ENCODE results near the gene MINDY4.
"Not testable (repeated sequence)": the region's sequence is repeated elsewhere in the genome, so short reads cannot be mapped to it uniquely, and the experiment has no call there.

Gene MINDY4

GRCh38 chr7:30828591-30828990 is 57.4 kb downstream of the MINDY4 start:
- no peak overlapping the region for H2AFZ ChIP-seq (ENCODE audit: low read depth, low read length)
- H3K4me1 ChIP-seq (ENCODE audit: insufficient read depth, low read length) = no peaks in the 10 kb centered on the region
- H3K4me3 ChIP-seq (ENCODE audit: low read length) = no peak overlapping the region
- H3K36me3 ChIP-seq (ENCODE audit: insufficient read depth, low read length) = no peaks in the 10 kb centered on the region
- H3K27me3 ChIP-seq (ENCODE audit: insufficient read depth, low read length) = no peaks in the 10 kb centered on the region
- H3K9me3 ChIP-seq (ENCODE audit: low read length) = no peaks in the 10 kb centered on the region

GRCh38 chr7:30829471-30829870 is 58.3 kb downstream of the MINDY4 start:
- H3K36me3 ChIP-seq (ENCODE audit: insufficient read depth, low read length) = no peaks in the 10 kb centered on the region

GRCh38 chr7:30831227-30831626 is 60.0 kb downstream of the MINDY4 start:
- no peaks in the 10 kb centered on the region for H3K4me1 ChIP-seq (ENCODE audit: insufficient read depth, low read length)
- no peaks in the 10 kb centered on the region for H3K36me3 ChIP-seq (ENCODE audit: insufficient read depth, low read length)
- no peaks in the 10 kb centered on the region for H3K27me3 ChIP-seq (ENCODE audit: insufficient read depth, low read length)
- no peak overlapping the region for H2AFZ ChIP-seq (ENCODE audit: low read depth, low read length)
- H3K4me3 ChIP-seq (ENCODE audit: low read length) = no peak overlapping the region
- peaks cover 3% of the 10 kb centered on the region for H3K9me3 ChIP-seq (ENCODE audit: low read length)

More at GRCh38 chr7:30829471-30829870, 58.3 kb downstream of the MINDY4 start:
- Histone ChIP-seq H3K9me3 (ENCODE audit: low read length) (peaks cover 3% of the 10 kb centered on the region), H3K4me1 (ENCODE audit: insufficient read depth, low read length) (no peaks in the 10 kb centered on the region), H2AFZ (ENCODE audit: low read depth, low read length) (no peak overlapping the region), H3K27me3 (ENCODE audit: insufficient read depth, low read length) (no peaks in the 10 kb centered on the region), H3K4me3 (ENCODE audit: low read length) (no peak overlapping the region)

GRCh38 chr7:30831936-30832335 is 60.7 kb downstream of the MINDY4 start:
- no peaks in the 10 kb centered on the region for H3K36me3 ChIP-seq (ENCODE audit: insufficient read depth, low read length)
- H3K9me3 ChIP-seq (ENCODE audit: low read length) = peaks cover 3% of the 10 kb centered on the region
- H3K4me1 ChIP-seq (ENCODE audit: insufficient read depth, low read length) = no peaks in the 10 kb centered on the region
- H2AFZ ChIP-seq (ENCODE audit: low read depth, low read length) = no peak overlapping the region
- H3K27me3 ChIP-seq (ENCODE audit: insufficient read depth, low read length) = no peaks in the 10 kb centered on the region
- no peak overlapping the region for H3K4me3 ChIP-seq (ENCODE audit: low read length)

- H3K9me3 ChIP-seq (ENCODE audit: low read length); H3K4me3 ChIP-seq (ENCODE audit: low read length); H3K4me1 ChIP-seq (ENCODE audit: insufficient read depth, low read length); H2AFZ ChIP-seq (ENCODE audit: low read depth, low read length); H3K36me3 ChIP-seq (ENCODE audit: insufficient read depth, low read length); H3K27me3 ChIP-seq (ENCODE audit: insufficient read depth, low read length): not testable (repeated sequence)
Measured at GRCh38 chr7:30834017-30834674, 62.9 kb downstream of the MINDY4 start.

GRCh38 chr7:30835396-30835915 is 64.2 kb downstream of the MINDY4 start:
- Histone ChIP-seq H2AFZ (ENCODE audit: low read depth, low read length) (no peak overlapping the region), H3K4me3 (ENCODE audit: low read length) (no peak overlapping the region), H3K4me1 (ENCODE audit: insufficient read depth, low read length) (no peaks in the 10 kb centered on the region), H3K9me3 (ENCODE audit: low read length) (peaks cover 3% of the 10 kb centered on the region), H3K36me3 (ENCODE audit: insufficient read depth, low read length) (no peaks in the 10 kb centered on the region), H3K27me3 (ENCODE audit: insufficient read depth, low read length) (no peaks in the 10 kb centered on the region)

GRCh38 chr7:30836991-30837390 is 65.8 kb downstream of the MINDY4 start:
- H3K4me3 ChIP-seq (ENCODE audit: low read length) = no peak overlapping the region
- H3K9me3 ChIP-seq (ENCODE audit: low read length) = peaks cover 3% of the 10 kb centered on the region
- no peaks in the 10 kb centered on the region for H3K4me1 ChIP-seq (ENCODE audit: insufficient read depth, low read length)

GRCh38 chr7:30837581-30837980 is 66.4 kb downstream of the MINDY4 start:
- H3K4me1 ChIP-seq (ENCODE audit: insufficient read depth, low read length) = no peaks in the 10 kb centered on the region
- H3K9me3 ChIP-seq (ENCODE audit: low read length) = peaks cover 3% of the 10 kb centered on the region
- no peak overlapping the region for H3K4me3 ChIP-seq (ENCODE audit: low read length)
- H3K27me3 ChIP-seq (ENCODE audit: insufficient read depth, low read length) = no peaks in the 10 kb centered on the region
- H2AFZ ChIP-seq (ENCODE audit: low read depth, low read length) = no peak overlapping the region
- no peaks in the 10 kb centered on the region for H3K36me3 ChIP-seq (ENCODE audit: insufficient read depth, low read length)

More at GRCh38 chr7:30836991-30837390, 65.8 kb downstream of the MINDY4 start:
- no peak overlapping the region for H2AFZ ChIP-seq (ENCODE audit: low read depth, low read length)
- H3K27me3 ChIP-seq (ENCODE audit: insufficient read depth, low read length) = no peaks in the 10 kb centered on the region
- H3K36me3 ChIP-seq (ENCODE audit: insufficient read depth, low read length) = no peaks in the 10 kb centered on the region

- Histone ChIP-seq H2AFZ (ENCODE audit: low read depth, low read length) (no peak overlapping the region), H3K27me3 (ENCODE audit: insufficient read depth, low read length) (no peaks in the 10 kb centered on the region), H3K9me3 (ENCODE audit: low read length) (peaks cover 3% of the 10 kb centered on the region), H3K4me3 (ENCODE audit: low read length) (no peak overlapping the region), H3K36me3 (ENCODE audit: insufficient read depth, low read length) (no peaks in the 10 kb centered on the region), H3K4me1 (ENCODE audit: insufficient read depth, low read length) (no peaks in the 10 kb centered on the region)
Measured at GRCh38 chr7:30838008-30838407, 66.8 kb downstream of the MINDY4 start.

- Histone ChIP-seq H3K4me1 (ENCODE audit: insufficient read depth, low read length) (no peaks in the 10 kb centered on the region), H2AFZ (ENCODE audit: low read depth, low read length) (no peak overlapping the region), H3K27me3 (ENCODE audit: insufficient read depth, low read length) (no peaks in the 10 kb centered on the region), H3K4me3 (ENCODE audit: low read length) (no peak overlapping the region), H3K9me3 (ENCODE audit: low read length) (no peaks in the 10 kb centered on the region), H3K36me3 (ENCODE audit: insufficient read depth, low read length) (no peaks in the 10 kb centered on the region)
Measured at GRCh38 chr7:30840141-30841024, 69.2 kb downstream of the MINDY4 start.

GRCh38 chr7:30841025-30841735 is 70.0 kb downstream of the MINDY4 start:
- H3K4me1 ChIP-seq (ENCODE audit: insufficient read depth, low read length) = no peaks in the 10 kb centered on the region
- H3K36me3 ChIP-seq (ENCODE audit: insufficient read depth, low read length) = no peaks in the 10 kb centered on the region
- H2AFZ ChIP-seq (ENCODE audit: low read depth, low read length) = no peak overlapping the region
- no peak overlapping the region for H3K4me3 ChIP-seq (ENCODE audit: low read length)
- H3K27me3 ChIP-seq (ENCODE audit: insufficient read depth, low read length) = no peaks in the 10 kb centered on the region
- no peaks in the 10 kb centered on the region for H3K9me3 ChIP-seq (ENCODE audit: low read length)

GRCh38 chr7:30841801-30842541 is 70.8 kb downstream of the MINDY4 start:
- no peaks in the 10 kb centered on the region for H3K36me3 ChIP-seq (ENCODE audit: insufficient read depth, low read length)
- H3K4me3 ChIP-seq (ENCODE audit: low read length) = no peak overlapping the region
- no peak overlapping the region for H2AFZ ChIP-seq (ENCODE audit: low read depth, low read length)
- H3K4me1 ChIP-seq (ENCODE audit: insufficient read depth, low read length) = no peaks in the 10 kb centered on the region
- no peaks in the 10 kb centered on the region for H3K27me3 ChIP-seq (ENCODE audit: insufficient read depth, low read length)
- H3K9me3 ChIP-seq (ENCODE audit: low read length) = no peaks in the 10 kb centered on the region
